NB4 (cell line): ENCODE measurements around the gene CEP20.
"Not testable (repeated sequence)": the region's sequence is repeated elsewhere in the genome, so short reads cannot be mapped to it uniquely, and the experiment has no call there.

Experiments
- DNase-seq: peaks from one replicate; pipeline ENCODE4 v3.0.0; 2010; ENCODE audit warnings: low read depth
- H3K4me3 ChIP-seq: one replicate; pipeline ENCODE4 v1.5.1; 2011; ENCODE audit warnings: mild to moderate bottlenecking, low read depth, low read length, moderate library complexity
- MAX ChIP-seq: IDR thresholded peaks from 2 replicates; pipeline ENCODE4 v1.6.1; 2011; ENCODE audit warnings: low read depth, low read length
- MYC ChIP-seq: IDR thresholded peaks from 2 replicates; pipeline ENCODE4 v1.6.1; 2011; ENCODE audit warnings: low read depth, low read length
- POLR2A ChIP-seq: IDR thresholded peaks from 2 replicates; pipeline ENCODE4 v1.6.1; 2011; ENCODE audit warnings: mild to moderate bottlenecking; ENCODE audit not compliant: insufficient read length; ENCODE audit errors: extremely low read depth
- TF ChIP-seq, protein P1 (sequence below): IDR thresholded peaks from one replicate; pipeline ENCODE4 v1.5.1; 2012; ENCODE audit warnings: low read depth, low read length

Gene CEP20

GRCh38 chr16:15846510-15846909 is 41.9 kb downstream of the CEP20 start:
- H3K4me3 ChIP-seq, result no peak overlapping the region
- DNase-seq, result no peak
- TF ChIP-seq MYC, result no peak
- no peak for TF ChIP-seq POLR2A

- H3K4me3 ChIP-seq, result no peak overlapping the region
- DNase-seq, result no peak
- TF ChIP-seq, protein P1, sequence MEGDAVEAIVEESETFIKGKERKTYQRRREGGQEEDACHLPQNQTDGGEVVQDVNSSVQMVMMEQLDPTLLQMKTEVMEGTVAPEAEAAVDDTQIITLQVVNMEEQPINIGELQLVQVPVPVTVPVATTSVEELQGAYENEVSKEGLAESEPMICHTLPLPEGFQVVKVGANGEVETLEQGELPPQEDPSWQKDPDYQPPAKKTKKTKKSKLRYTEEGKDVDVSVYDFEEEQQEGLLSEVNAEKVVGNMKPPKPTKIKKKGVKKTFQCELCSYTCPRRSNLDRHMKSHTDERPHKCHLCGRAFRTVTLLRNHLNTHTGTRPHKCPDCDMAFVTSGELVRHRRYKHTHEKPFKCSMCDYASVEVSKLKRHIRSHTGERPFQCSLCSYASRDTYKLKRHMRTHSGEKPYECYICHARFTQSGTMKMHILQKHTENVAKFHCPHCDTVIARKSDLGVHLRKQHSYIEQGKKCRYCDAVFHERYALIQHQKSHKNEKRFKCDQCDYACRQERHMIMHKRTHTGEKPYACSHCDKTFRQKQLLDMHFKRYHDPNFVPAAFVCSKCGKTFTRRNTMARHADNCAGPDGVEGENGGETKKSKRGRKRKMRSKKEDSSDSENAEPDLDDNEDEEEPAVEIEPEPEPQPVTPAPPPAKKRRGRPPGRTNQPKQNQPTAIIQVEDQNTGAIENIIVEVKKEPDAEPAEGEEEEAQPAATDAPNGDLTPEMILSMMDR, result no peak
- no peak for TF ChIP-seq POLR2A
- TF ChIP-seq MAX, result no peak
- TF ChIP-seq MYC, result no peak
Observed at GRCh38 chr16:15843635-15844279, 44.6 kb downstream of the CEP20 start.

GRCh38 chr16:15839204-15839603 is 49.2 kb downstream of the CEP20 start:
- DNase-seq, H3K4me3 ChIP-seq: not testable (repeated sequence)

DNA sequence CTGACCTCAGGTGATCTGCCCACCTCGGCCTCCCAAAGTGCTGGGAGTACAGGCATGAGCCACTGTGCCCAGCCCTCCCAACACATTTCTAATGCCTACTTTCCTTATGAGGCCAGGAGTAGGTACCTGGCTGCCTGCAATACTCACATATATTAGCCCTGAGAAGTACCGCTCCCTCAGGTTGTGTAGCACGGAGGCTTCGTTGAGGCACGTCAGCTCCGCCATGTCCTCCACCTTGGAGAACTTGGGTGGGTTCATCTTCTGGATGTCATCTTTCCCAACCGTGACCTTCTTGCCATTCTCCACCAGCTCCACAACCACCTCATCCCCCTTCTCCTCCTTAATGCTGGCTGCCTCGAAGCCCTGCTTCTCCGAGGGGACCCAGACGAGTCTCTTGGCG is 50.6 kb downstream of the CEP20 start:
- no peak overlapping the region for H3K4me3 ChIP-seq
- DNase-seq, result no peak
- TF ChIP-seq POLR2A, result no peak
- no peak for TF ChIP-seq MYC
- TF ChIP-seq, protein P1, result no peak
- no peak for TF ChIP-seq MAX

DNA sequence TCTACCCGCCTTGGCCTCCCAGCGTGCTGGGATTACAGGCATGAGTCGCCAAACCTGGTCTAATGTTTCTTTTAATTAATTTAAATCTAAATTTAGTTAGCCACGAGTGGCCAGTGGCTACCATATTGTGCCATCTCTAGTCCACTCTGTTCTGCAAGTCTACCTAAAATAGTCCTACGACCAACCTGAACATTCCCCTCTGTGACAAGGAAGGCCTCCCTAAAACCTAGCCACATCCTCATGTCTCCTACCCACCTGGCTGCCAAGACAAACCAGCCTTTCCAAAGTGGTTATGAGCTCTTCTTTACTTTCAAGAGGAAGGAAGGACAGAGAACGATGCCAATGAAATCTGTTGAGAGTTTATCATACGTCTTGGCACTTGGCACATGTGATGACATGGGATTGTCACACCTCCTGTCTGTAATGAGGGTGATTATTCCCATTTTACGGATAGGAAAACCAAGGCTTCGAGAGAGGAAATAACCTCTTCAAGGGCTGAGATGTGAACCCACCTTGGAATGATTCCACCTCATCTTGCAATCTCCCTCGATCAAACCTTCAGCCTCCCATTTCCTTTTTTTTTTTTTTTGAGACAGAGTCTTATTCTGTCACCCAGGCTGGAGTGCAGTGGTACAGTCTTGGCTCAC is 51.3 kb downstream of the CEP20 start:
- TF ChIP-seq MAX, result no peak
- TF ChIP-seq POLR2A, result no peak
- TF ChIP-seq, protein P1, result no peak
- no peak for TF ChIP-seq MYC
- DNase-seq, result no peak
- H3K4me3 ChIP-seq, result no peak overlapping the region

GRCh38 chr16:15836074-15836473 is 52.3 kb downstream of the CEP20 start:
- no peak overlapping the region for H3K4me3 ChIP-seq
- TF ChIP-seq, protein P1, result no peak
- no peak for TF ChIP-seq POLR2A
- no peak for TF ChIP-seq MAX
- TF ChIP-seq MYC, result no peak
- DNase-seq, result no peak
